NCI-H146 (cell line): ENCODE data around the gene ARHGAP26.

Source experiments
- DNase-seq: peaks from one replicate; lab custom pipeline; 2025; lab: John Stamatoyannopoulos, UW

Gene ARHGAP26

GRCh38 chr5:143275512-143276363 lies 505.6 kb downstream of the ARHGAP26 start:
- DNase-seq, result no peak

- no peak for DNase-seq
Measured at GRCh38 chr5:143277536-143277935, 507.4 kb downstream of the ARHGAP26 start.
